ENCODE results near the gene RASAL1. TPM values are rescaled to one million over a fixed set of nuclear protein-coding genes. Genes with fewer than 3 reads are reported as not detected.

Gene RASAL1
- total RNA-seq, 4 donors from 2014 or later = 0.85 to 4.4 (median 3.9) TPM

GRCh38 chr12:113056381-113056630 is 79.3 kb downstream of the RASAL1 start:
- peak overlapping the region; percentile 55 to 88 (median 61) for H3K4me3 ChIP-seq

GRCh38 chr12:113055594-113056380 is 79.8 kb downstream of the RASAL1 start:
- TF ChIP-seq, protein P1, sequence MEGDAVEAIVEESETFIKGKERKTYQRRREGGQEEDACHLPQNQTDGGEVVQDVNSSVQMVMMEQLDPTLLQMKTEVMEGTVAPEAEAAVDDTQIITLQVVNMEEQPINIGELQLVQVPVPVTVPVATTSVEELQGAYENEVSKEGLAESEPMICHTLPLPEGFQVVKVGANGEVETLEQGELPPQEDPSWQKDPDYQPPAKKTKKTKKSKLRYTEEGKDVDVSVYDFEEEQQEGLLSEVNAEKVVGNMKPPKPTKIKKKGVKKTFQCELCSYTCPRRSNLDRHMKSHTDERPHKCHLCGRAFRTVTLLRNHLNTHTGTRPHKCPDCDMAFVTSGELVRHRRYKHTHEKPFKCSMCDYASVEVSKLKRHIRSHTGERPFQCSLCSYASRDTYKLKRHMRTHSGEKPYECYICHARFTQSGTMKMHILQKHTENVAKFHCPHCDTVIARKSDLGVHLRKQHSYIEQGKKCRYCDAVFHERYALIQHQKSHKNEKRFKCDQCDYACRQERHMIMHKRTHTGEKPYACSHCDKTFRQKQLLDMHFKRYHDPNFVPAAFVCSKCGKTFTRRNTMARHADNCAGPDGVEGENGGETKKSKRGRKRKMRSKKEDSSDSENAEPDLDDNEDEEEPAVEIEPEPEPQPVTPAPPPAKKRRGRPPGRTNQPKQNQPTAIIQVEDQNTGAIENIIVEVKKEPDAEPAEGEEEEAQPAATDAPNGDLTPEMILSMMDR (IDR thresholded peaks at IDR 0.05) = no peak
- no peak for TF ChIP-seq POLR2A (IDR thresholded peaks at IDR 0.05)
- H3K4me1 ChIP-seq = peaks cover 0 to 20% (median 12%) of the 10 kb centered on the region in 4 donors
- peak overlapping the region in 3 of 4 donors; percentile 55 to 88 (median 61) for H3K4me3 ChIP-seq
- no peak for DNase-seq
- peak overlapping the region in 2 of 4 donors; percentile 26 to 87 for H3K27ac ChIP-seq
- H3K36me3 ChIP-seq = no peaks in the 10 kb centered on the region
- no peaks in the 10 kb centered on the region for H3K9me3 ChIP-seq
- peaks cover 0 to 12% of the 10 kb centered on the region in 2 donors for H3K27me3 ChIP-seq

More at GRCh38 chr12:113056381-113056630, 79.3 kb downstream of the RASAL1 start:
- H3K4me1 ChIP-seq = peaks cover 0 to 24% (median 12%) of the 10 kb centered on the region in 4 donors
- H3K27me3 ChIP-seq = peaks cover 0 to 12% of the 10 kb centered on the region in 2 donors
- H3K9me3 ChIP-seq = no peaks in the 10 kb centered on the region
- TF ChIP-seq POLR2A (IDR thresholded peaks at IDR 0.05) = no peak
- TF ChIP-seq, protein P1 (IDR thresholded peaks at IDR 0.05) = no peak
- H3K27ac ChIP-seq = peak overlapping the region; percentile 17 to 87 (median 42)
- H3K36me3 ChIP-seq = no peaks in the 10 kb centered on the region
- DNase-seq = no peak

DNA sequence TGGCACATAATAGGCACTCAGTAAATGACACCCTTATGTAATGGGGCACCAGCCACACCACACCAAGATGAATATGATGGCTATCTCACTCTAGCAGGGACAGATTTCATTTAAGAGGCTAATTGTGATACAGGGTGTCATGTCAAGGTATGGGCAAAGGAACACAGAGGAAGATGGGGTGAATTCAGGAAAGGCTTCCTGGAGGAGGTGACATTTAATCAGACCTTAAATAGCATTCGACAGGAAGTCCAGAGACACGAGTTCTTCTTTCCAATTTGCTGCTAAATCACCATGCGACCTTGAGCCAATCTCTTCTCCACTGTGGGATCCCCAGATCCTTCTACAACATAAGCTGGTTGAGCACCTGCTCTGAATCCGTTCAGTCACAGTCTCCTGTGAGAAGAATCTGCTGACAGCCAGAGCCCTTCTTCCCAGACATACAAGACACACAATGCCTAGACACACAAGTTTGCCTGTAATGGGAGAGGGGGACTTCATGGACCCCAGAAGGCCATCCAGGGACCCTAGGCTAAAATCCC is 80.5 kb downstream of the RASAL1 start:
- DNase-seq = no peak
- Histone ChIP-seq H3K27ac (no peak overlapping the region), H3K9me3 (no peaks in the 10 kb centered on the region), H3K36me3 (no peaks in the 10 kb centered on the region), H3K4me1 (peaks cover 0 to 23% (median 12%) of the 10 kb centered on the region in 4 donors), H3K4me3 (no peak overlapping the region), H3K27me3 (peaks cover 0 to 12% of the 10 kb centered on the region in 2 donors)
- TF ChIP-seq POLR2A (IDR thresholded peaks at IDR 0.05) = no peak
- TF ChIP-seq, protein P1 (IDR thresholded peaks at IDR 0.05) = no peak

GRCh38 chr12:113052326-113052725 is 83.2 kb downstream of the RASAL1 start:
- no peak for DNase-seq
- Histone ChIP-seq H3K4me1 (peaks cover 0 to 25% (median 7%) of the 10 kb centered on the region in 4 donors), H3K27ac (peak overlapping the region in 1 of 4 donors; percentile 12), H3K4me3 (no peak overlapping the region), H3K27me3 (peaks cover 0 to 9% of the 10 kb centered on the region in 2 donors), H3K36me3 (no peaks in the 10 kb centered on the region), H3K9me3 (no peaks in the 10 kb centered on the region)
- TF ChIP-seq, protein P1 (IDR thresholded peaks at IDR 0.05) = no peak
- no peak for TF ChIP-seq POLR2A (IDR thresholded peaks at IDR 0.05)

- Histone ChIP-seq H3K9me3 (no peaks in the 10 kb centered on the region), H3K4me1 (peaks cover 0 to 23% (median 4%) of the 10 kb centered on the region in 4 donors), H3K27me3 (peaks cover 0 to 3% of the 10 kb centered on the region in 2 donors), H3K4me3 (no peak overlapping the region), H3K27ac (no peak overlapping the region), H3K36me3 (no peaks in the 10 kb centered on the region)
- DNase-seq = no peak
- TF ChIP-seq, protein P1 (IDR thresholded peaks at IDR 0.05) = no peak
- no peak for TF ChIP-seq POLR2A (IDR thresholded peaks at IDR 0.05)
Measured at GRCh38 chr12:113051759-113052158, 83.8 kb downstream of the RASAL1 start.

Measured in Peyer's patch (tissue), 4 donors.